CD4-positive, alpha-beta T cell treated with Interleukin-10 for 1 hour (primary cell): ENCODE data around the gene DIP2A.
A peak's percentile ranks its signal among the peaks of the same experiment; 100 is the strongest.
"Not testable (repeated sequence)": the region's sequence is repeated elsewhere in the genome, so short reads cannot be mapped to it uniquely, and the experiment has no call there.

Experiments
- DNase-seq: peaks from one replicate; pipeline ENCODE4 v3.0.0-alpha.2; 2020

The DIP2A gene

GRCh38 chr21:46425041-46425440 lies 33.6 kb upstream of the DIP2A start:
- DNase-seq, result peak; percentile 35

DNA sequence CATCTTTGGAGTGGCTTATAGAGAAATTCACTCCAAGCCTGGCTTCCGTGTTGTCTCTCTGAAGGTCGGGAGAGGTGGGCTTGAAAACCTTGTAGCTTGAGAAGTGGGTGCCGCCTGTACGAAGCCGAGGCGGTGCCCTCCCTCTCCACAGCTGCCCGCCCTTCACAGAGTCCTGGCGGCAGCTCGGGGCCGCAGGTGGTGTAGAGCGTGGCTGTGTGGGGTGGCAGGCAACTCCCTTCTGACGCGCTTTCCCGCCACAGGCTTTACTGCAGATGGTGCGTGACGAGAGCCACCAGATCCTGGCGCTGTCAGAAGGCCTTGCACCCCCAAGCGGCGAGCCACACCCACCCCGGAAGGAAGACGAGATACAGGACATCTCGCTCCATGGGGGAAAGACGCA lies 33.1 kb upstream of the DIP2A start:
- DNase-seq, result peak; percentile 78

DNA sequence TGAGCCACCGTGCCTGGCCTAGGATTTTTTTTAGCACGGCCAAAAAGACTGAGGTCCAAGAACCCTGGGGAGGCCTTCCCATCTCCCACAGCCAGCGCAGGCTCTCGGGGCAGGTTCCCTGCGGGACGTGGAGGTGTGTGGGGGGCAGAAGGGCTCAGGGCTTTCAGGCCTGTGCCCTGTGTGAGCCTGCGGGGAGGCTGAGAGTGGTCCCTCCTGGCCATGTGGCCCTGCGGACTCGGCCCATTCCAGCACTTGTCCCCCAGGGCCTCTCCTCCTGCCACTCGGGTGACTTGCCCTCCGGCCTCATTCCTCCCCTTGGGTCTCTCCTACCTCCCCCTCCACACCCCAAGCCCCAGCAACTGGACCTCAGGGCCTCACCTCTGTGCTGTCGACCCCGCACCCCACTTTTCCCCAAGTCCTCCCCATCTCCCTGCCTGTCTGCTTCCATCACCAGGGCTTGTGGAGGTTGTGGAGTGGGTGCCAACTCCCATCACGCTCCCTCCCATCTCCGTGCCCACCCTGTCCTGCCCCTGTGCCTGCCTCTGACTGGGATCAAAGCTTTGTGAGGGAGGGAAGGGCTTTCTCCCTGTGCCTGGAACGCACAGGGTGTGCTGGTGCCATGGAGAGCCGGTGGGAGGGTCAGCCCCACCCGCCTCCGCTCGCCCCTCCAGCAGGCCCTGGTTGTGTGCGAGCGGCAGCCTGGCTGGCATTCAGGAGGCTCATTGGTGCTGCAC lies 32.2 kb upstream of the DIP2A start:
- DNase-seq, result no peak

DNA sequence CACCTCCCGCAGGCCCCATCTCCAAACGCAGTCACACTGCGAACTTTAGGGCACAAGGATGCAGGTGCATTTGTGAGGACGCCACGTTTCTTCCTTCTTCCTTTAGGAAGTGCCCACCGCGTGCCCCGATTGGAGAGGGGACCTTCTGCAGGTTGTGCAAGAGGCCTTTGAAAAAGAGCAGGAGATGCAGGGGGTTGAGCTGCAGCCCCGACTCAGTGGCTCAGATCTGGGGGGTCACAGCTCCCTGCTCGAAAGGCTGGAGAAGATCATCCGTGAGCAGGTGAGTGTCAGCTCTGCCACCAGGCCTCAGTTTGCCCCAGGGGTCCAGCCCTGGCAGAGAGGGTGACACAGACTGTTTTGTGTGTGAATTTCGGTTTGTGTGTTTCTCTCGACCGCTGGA lies 31.2 kb upstream of the DIP2A start:
- DNase-seq, result no peak

- DNase-seq, result no peak
These were observed 30.4 kb upstream of the DIP2A start for GRCh38 chr21:46428286-46428685.

GRCh38 chr21:46428987-46429710 lies 29.5 kb upstream of the DIP2A start:
- DNase-seq, result no peak

DNA sequence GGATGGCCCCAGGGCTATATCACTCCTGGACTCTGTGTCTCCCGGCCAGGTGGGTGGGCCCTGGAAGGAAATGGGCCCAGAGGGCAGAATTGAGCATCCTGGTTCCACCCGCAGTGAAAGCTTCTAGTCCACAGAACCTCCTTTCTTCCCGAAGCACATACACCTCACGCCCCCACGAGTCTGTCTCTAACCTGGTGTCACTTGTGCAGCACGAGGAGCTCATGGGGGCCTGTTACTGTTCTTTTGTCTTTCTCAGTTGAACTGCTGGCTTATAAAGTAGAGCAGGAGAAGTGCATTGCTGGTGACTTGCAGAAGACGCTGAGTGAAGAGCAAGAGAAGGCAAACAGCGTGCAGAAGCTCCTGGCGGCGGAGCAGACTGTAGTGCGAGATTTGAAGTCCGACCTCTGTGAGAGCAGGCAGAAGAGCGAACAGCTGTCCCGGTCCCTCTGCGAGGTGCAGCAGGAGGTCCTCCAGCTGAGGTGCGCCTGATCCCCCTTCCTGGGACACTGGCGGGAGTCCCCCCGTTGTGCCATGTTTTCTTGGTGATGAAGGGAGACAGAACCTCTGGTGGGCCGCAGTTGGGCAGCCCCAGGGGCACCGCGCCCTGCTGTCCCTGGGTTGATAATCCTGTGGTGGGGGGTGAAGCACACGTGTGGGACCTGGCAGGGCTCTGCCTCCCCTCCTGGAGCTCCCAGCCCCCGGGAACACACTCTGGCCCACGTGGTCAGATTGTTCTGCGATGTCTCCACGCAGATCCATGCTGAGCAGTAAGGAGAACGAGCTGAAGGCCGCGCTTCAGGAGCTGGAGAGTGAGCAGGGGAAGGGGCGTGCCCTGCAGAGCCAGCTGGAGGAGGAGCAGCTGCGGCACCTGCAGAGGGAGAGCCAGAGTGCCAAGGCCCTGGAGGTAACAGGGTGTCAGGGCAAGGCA lies 28.7 kb upstream of the DIP2A start:
- no peak for DNase-seq

DNA sequence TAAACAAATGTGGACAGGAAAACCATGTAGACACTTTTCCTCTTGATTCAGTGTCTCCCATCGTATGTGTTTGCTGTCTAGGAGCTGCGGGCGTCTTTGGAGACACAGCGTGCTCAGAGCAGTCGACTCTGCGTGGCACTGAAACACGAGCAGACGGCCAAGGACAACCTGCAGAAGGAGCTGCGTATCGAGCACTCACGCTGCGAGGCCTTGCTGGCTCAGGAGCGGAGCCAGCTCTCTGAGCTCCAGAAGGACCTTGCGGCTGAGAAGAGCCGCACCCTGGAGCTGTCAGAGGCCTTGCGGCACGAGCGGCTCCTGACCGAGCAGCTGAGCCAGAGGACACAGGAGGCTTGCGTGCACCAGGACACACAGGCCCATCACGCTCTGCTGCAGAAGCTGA lies 27.2 kb upstream of the DIP2A start:
- no peak for DNase-seq

- DNase-seq, result peak; percentile 14
These were observed 26.7 kb upstream of the DIP2A start for GRCh38 chr21:46431884-46432488.

- DNase-seq, result not testable (repeated sequence)
These were observed 25.6 kb upstream of the DIP2A start for GRCh38 chr21:46433116-46433515.

GRCh38 chr21:46434322-46434958 lies 24.3 kb upstream of the DIP2A start:
- no peak for DNase-seq

- no peak for DNase-seq
These were observed 22.9 kb upstream of the DIP2A start for GRCh38 chr21:46435786-46436227.

DNA sequence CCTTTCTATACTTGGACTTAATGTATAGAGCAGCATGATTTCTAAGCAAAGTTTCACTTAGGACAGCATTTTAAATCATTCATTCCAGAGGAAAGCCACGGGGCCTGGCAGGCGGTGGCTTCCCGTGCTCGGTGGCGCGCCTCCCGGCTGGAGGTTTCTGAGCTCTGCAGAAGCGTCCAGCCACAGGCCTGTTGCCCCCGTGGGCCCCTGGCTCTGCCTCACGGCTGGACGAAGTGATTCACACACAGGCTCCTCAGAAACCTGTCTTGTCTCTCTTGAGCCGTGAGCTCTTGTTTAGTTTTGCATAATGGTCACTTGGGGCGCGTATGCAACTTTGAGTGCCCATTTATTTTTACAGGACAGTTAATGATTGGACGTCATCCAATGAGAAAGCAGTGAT lies 22.1 kb upstream of the DIP2A start:
- no peak for DNase-seq

- DNase-seq, result no peak
These were observed 21.6 kb upstream of the DIP2A start for GRCh38 chr21:46437096-46437498.

DNA sequence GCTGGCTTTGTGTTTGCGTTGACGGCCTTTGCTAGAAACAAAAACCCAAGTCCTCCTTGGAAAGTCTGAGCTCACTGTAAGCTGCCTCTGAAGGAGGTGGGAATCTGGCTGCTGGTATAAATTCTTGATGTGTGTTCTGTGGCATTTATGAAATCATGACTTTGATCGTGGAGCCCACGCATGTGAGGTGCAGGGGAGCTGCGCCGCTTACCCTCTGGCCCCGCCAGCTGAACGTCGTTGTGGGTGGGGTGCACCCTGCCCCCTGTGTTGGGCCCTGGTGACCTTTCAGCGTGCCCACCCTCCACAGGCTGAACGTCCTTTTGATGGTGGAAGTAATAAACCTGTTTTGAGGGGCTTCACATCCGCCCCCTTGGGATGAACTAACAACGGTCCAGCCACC lies 21.2 kb upstream of the DIP2A start:
- DNase-seq, result no peak

DNA sequence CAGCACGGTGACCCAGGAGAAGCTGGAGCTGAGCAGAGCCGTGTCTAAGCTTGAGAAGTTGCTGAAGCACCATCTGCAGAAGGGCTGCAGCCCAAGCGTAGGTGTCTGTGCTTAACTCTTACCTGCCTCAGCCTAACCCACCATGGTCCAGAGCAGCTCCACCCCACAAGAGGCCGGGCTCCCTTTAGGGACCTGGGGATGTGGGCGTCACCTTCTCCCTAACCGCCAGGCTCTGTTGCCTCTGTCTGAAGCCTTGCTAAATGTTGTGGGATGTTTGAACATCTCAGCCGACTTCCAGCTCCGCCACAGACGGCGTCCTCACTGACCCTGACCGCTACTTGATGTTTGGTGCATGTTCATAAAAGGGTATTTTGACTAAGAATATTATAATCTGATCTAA lies 20.4 kb upstream of the DIP2A start:
- DNase-seq, result no peak

GRCh38 chr21:46439906-46440305 lies 18.8 kb upstream of the DIP2A start:
- no peak for DNase-seq

- DNase-seq, result no peak
These were observed 17.4 kb upstream of the DIP2A start for GRCh38 chr21:46441331-46441730.

GRCh38 chr21:46441961-46442498 lies 16.7 kb upstream of the DIP2A start:
- DNase-seq, result no peak

DNA sequence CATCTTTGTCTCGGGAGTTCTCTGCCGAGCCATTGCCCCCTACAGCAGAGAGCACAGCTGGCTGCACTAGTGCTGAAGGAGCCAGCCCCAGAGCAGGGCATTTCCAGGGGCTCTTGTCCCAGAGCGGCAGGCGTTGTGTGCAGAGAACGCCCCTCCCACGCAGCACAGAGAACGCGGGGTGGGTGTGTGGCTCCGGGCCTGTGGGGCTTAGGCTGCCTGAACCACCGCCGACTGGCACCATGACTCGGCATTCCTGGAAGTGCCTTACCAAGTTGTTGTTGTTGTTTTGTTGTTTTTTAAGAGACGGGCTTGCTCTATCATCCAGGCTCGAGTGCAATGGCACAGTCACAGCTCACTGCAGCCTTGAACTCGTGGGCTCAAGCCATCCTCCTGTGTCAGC lies 15.8 kb upstream of the DIP2A start:
- no peak for DNase-seq

DNA sequence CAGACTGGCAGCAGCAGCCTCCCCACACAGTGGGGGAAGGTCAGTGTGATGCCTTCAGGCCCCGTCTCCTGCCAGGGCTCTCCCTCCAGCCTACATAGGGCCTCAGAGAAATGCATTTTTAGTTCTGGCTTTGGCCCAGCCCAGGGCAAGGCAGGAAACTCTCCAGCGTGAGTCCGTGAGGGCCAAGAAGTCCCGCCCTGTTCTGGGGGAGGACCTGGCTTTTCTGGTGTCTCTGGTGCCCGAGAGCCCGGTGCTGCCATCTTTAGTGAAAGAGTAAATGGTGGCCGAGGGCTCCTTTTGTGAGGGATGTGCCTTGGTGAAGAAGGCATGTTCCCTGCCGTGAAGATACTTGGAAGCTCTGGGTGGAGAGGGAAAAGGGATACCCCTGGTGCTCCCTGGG lies 14.8 kb upstream of the DIP2A start:
- DNase-seq, result no peak

DNA sequence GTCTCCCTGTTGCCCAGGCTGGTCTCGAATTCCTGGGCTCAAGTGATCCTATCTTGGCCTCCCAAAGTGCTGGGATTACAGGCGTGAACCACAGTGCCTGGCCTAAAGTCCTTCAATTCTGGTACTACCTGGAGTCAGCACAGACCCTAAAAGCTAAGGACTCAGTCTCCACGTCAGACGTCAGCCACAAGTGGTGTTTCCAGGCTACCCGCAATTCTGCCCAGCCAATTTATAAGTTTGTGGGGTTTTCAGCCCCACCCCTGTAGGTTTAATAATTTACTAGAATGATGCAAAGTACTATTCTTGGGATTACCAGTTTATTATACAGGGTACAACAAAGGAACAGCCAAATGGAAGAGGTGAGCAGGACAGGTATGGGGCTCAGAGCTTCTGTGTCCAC lies 10.6 kb upstream of the DIP2A start:
- no peak for DNase-seq
